MCF 10A (cell line): ENCODE measurements around the gene CUL7. TPM values are rescaled to one million over a fixed set of nuclear protein-coding genes. Genes with fewer than 3 reads are reported as not detected.
A peak's percentile ranks its signal among the peaks of the same experiment; 100 is the strongest.
"Not testable (repeated sequence)": the region's sequence is repeated elsewhere in the genome, so short reads cannot be mapped to it uniquely, and the experiment has no call there.

Experiments
- BruUV-seq: library from RNA; stranded (reverse); fragments of 400-500 nt; replicated peaks from 2 replicates; lab custom pipeline; 2021; lab: Mats Ljungman, UMichigan
- CTCF ChIA-PET: fragments of 300-600 bp; sonication (Branson Sonifier 250); formaldehyde crosslinking; extraction: SDS; loops from one replicate; lab custom pipeline; 2021; ENCODE audit warnings: antibody characterized with exemption, inconsistent platforms; lab: Yijun Ruan, JAX
- POLR2A ChIA-PET: fragments of 300-600, 350-650 bp; sonication (Branson Sonifier 250); formaldehyde crosslinking; extraction: SDS; loops from one replicate; lab custom pipeline; 2020; ENCODE audit warnings: antibody characterized with exemption, inconsistent platforms; lab: Yijun Ruan, JAX
- DNase-seq: peaks from one replicate; pipeline ENCODE4 v3.0.0-alpha.2; 2018; ENCODE audit not compliant: unreplicated experiment
- H3K27ac Mint-ChIP-seq: one replicate; pipeline ENCODE4 v1.8.0; 2022; ENCODE audit warnings: mild to moderate bottlenecking, low read depth, mixed read lengths; ENCODE audit not compliant: unreplicated experiment
- H3K27me3 Mint-ChIP-seq: one replicate; pipeline ENCODE4 v1.8.0; 2022; ENCODE audit warnings: mixed read lengths; ENCODE audit not compliant: insufficient read depth, unreplicated experiment
- H3K36me3 Mint-ChIP-seq: one replicate; pipeline ENCODE4 v1.8.0; 2022; ENCODE audit warnings: mild to moderate bottlenecking, moderate library complexity, mixed read lengths; ENCODE audit not compliant: insufficient read depth, unreplicated experiment
- H3K4me1 Mint-ChIP-seq: one replicate; pipeline ENCODE4 v1.8.0; 2022; ENCODE audit warnings: mixed read lengths; ENCODE audit not compliant: insufficient read depth, unreplicated experiment
- H3K4me3 Mint-ChIP-seq: one replicate; pipeline ENCODE4 v1.8.0; 2022; ENCODE audit warnings: mild to moderate bottlenecking, moderate library complexity, mixed read lengths; ENCODE audit not compliant: unreplicated experiment
- H3K9me3 Mint-ChIP-seq: one replicate; pipeline ENCODE4 v1.8.0; 2022; ENCODE audit warnings: mixed read lengths; ENCODE audit not compliant: unreplicated experiment
- intact Hi-C: fragments of 100-400 bp; cut with micrococcal nuclease; formaldehyde crosslinking; loops from 2 replicates; pipeline ENCODE4 v1.14.1; 2022
- total RNA-seq: library from RNA; stranded (reverse); gene quantifications from 2 replicates; pipeline ENCODE4 v1.2.3, GENCODE V29; 2022
- TF ChIP-seq, protein P1 (sequence below): fragments of 200-600 bp; IDR thresholded peaks from one replicate; pipeline ENCODE4 v1.8.0; 2022; ENCODE audit warnings: antibody characterized with exemption, mild to moderate bottlenecking; ENCODE audit not compliant: unreplicated experiment

The CUL7 gene
- total RNA-seq, 1 experiment from 2014 or later = 22.7 TPM

DNA sequence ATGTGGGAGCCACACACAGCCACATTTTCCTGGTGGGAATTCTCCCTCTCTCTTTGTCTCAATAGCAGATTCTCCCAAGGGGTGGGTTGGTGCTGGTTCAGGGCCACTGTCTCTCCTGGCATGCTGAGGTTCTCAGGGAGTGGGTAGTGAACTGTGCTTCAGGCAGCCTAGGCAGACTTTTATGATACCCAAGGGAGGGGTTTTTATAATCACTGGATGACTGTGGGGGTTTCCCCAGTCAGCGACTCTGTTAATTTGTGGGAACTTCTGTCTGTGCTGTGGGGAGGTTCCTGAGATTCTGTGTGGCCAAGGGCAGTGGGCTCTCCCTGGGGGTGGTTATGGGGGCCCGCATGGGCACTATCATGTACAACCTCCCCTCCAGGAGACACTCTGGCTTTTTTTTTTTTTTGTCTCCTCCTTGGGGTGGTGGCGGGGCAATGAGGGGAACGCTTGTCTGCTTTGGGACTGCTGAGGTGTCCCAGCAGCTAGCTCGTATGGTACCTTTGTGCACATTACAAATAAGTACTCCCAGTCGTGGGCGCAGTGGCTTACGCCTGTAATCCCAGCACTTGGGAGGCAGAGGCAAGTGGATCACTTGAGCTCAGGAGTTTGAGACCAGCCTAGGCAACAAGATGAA, 32.5 kb upstream of the CUL7 start:
- H3K36me3 Mint-ChIP-seq = peaks cover 4% of the 10 kb centered on the region
- no peaks in the 10 kb centered on the region for H3K27me3 Mint-ChIP-seq
- intact Hi-C loops = no loop called here
- H3K27ac Mint-ChIP-seq = no peak overlapping the region
- no TSS peak for BruUV-seq
- H3K9me3 Mint-ChIP-seq = no peaks in the 10 kb centered on the region
- CTCF ChIA-PET = interaction anchor here (0.9 to 1.1 kb wide), 2 partner anchors 9 to 63 kb away, joined by 4 to 5 read pairs; no protein-coding TSS in a partner anchor
- TF ChIP-seq, protein P1, sequence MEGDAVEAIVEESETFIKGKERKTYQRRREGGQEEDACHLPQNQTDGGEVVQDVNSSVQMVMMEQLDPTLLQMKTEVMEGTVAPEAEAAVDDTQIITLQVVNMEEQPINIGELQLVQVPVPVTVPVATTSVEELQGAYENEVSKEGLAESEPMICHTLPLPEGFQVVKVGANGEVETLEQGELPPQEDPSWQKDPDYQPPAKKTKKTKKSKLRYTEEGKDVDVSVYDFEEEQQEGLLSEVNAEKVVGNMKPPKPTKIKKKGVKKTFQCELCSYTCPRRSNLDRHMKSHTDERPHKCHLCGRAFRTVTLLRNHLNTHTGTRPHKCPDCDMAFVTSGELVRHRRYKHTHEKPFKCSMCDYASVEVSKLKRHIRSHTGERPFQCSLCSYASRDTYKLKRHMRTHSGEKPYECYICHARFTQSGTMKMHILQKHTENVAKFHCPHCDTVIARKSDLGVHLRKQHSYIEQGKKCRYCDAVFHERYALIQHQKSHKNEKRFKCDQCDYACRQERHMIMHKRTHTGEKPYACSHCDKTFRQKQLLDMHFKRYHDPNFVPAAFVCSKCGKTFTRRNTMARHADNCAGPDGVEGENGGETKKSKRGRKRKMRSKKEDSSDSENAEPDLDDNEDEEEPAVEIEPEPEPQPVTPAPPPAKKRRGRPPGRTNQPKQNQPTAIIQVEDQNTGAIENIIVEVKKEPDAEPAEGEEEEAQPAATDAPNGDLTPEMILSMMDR = no peak
- POLR2A ChIA-PET = interaction anchor here (1.2 to 5.5 kb wide), 3 partner anchors 9 to 14 kb away, joined by 4 to 31 read pairs (median 6); partner anchors contain the start of gene PTK7
- DNase-seq = no peak
- no peak overlapping the region for H3K4me3 Mint-ChIP-seq
- peaks cover 15% of the 10 kb centered on the region for H3K4me1 Mint-ChIP-seq

DNA sequence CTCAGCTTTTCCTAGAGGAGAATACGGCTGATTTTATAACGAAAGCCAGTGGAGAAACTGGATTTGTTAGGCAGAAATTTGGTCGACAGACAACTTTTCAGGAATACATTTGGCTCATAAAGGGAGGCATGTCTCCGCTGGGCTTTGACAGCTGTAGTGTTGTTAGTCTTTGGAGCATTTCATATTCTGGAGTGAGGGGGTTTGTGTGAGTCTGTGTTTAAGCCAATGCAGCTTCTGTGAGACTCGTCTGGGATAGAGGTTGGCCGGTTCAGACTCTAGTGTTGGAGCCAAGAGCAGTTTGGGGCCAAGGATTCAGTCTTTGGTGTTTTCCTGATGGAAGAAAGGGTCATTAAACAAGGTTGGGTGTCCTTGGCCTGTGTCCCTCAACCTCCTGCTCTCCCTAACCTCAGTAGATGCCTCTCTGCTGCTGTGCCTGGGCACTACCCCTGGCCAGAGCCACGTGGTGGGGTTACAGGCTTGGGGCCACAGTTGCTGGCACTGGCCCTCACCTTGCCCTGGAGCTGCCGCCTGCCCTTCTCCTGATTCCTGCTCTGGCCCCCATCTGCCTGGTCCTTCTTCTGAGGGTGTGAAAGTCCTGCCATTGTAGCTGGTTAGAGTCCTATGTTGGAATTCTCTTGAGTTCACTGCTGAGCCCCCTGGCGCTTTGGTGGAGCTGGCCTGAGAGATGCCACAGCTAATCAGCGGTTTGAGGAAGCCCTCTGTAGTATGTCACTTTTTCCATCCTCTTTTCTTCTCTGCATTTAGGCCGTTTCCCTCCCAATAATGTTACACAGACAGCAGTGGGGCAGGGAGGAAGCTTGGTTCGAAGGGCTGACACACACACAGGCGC, 29.4 kb upstream of the CUL7 start:
- intact Hi-C loops = no loop called here
- ChIA-PET CTCF (interaction anchor here (0.7 to 1.4 kb wide), 4 partner anchors 14 to 1317 kb away, joined by 3 to 6 read pairs (median 4); no protein-coding TSS in a partner anchor), POLR2A (interaction anchor here (0.8 to 1.3 kb wide), 2 partner anchors 14 to 38 kb away, joined by 3 to 4 read pairs; no protein-coding TSS in a partner anchor)
- no TSS peak for BruUV-seq
- Mint-ChIP-seq H3K4me3 (no peak overlapping the region), H3K9me3 (no peaks in the 10 kb centered on the region), H3K27ac (no peak overlapping the region), H3K27me3 (no peaks in the 10 kb centered on the region), H3K36me3 (no peaks in the 10 kb centered on the region), H3K4me1 (peaks cover 14% of the 10 kb centered on the region)
- TF ChIP-seq, protein P1 = no peak
- no peak for DNase-seq

DNA sequence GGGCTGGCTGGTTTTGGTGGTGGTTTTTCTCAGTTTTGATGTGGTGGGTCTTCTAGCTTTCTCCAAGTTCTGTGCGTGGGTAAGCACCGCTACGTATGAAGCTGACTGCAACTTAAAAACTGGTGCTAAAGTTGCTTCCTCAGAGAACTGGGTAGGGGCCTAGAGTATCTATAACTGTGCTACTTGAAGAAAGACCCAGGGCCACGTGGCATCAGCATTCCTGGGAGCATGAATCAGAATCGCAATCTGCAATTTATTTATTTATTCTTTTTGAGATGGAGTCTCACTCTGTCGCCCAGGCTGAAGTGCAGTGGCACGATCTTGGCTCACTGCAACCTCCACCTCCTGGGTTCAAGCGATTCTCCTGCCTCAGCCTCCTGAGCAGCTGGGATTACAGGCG, 28.3 kb upstream of the CUL7 start:
- H3K27me3 Mint-ChIP-seq, DNase-seq, intact Hi-C loops, BruUV-seq, H3K36me3 Mint-ChIP-seq, H3K9me3 Mint-ChIP-seq, H3K4me3 Mint-ChIP-seq, CTCF ChIA-PET: not testable (repeated sequence)
- POLR2A ChIA-PET = interaction anchor here (1.3 kb wide), 1 partner anchor 39 kb away, joined by 3 read pairs; no protein-coding TSS in a partner anchor
- H3K4me1 Mint-ChIP-seq = peaks cover 18% of the 10 kb centered on the region
- peak overlapping the region; percentile 42 for H3K27ac Mint-ChIP-seq

DNA sequence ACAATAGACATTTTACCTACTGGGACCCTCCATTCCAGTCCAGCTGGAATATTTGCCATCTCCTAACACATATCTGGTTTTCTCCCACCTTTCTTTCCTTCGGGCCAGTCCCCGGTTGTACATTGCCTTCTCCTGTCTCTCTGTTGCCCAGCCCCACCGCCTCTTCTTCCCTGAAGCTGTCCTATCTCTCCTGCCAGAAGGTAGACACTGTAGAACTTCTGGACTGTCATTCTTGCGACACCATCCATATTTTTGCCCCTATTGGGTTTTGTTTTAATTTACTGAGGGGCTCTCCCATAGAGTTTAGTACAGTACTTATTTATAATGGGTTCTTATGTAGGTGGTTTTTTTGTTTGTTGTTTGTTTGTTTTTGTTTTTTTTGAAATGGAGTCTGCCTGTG, 27.4 kb upstream of the CUL7 start:
- Mint-ChIP-seq H3K27ac (no peak overlapping the region), H3K9me3 (no peaks in the 10 kb centered on the region), H3K36me3 (no peaks in the 10 kb centered on the region), H3K27me3 (no peaks in the 10 kb centered on the region), H3K4me1 (peaks cover 18% of the 10 kb centered on the region), H3K4me3 (no peak overlapping the region)
- no peak for DNase-seq
- ChIA-PET POLR2A (no interaction called here), CTCF (interaction anchor here (1.5 kb wide), 1 partner anchor 49 kb away, joined by 3 read pairs; no protein-coding TSS in a partner anchor)
- TF ChIP-seq, protein P1 = no peak
- no TSS peak for BruUV-seq
- intact Hi-C loops = no loop called here
